SK-N-SH (cell line): ENCODE results near the gene CCNG2.

Experiments
- POLR2AphosphoS5 ChIP-seq: IDR thresholded peaks from 2 replicates; pipeline ENCODE4 v1.6.1; 2012; ENCODE audit warnings: low read depth, low read length
- USF2 ChIP-seq: fragments of 150-350 bp; IDR thresholded peaks from 2 replicates; pipeline ENCODE4 v1.6.1; 2017; ENCODE audit warnings: antibody characterized with exemption, low read length, low read depth, borderline replicate concordance

- TF ChIP-seq USF2 = no peak
- no peak for TF ChIP-seq POLR2AphosphoS5
Observed at GRCh38 chr4:77172336-77172735, 15.3 kb downstream of the CCNG2 start.
